Neural progenitor cell (in vitro differentiated cells): ENCODE results near the gene MAD1L1.

ENCODE experiments used
- CTCF ChIP-seq: fragments of 200-600 bp; sonication (generic); IDR thresholded peaks from 2 replicates; pipeline ENCODE4 v1.5.1; 2017; ENCODE audit warnings: antibody characterized with exemption, mild to moderate bottlenecking
- EZH2 ChIP-seq: fragments of 200-600 bp; sonication (generic); IDR thresholded peaks from 2 replicates; pipeline ENCODE4 v1.6.1; 2017; ENCODE audit warnings: antibody characterized with exemption, mild to moderate bottlenecking, moderate library complexity
- EZH2phosphoT487 ChIP-seq: fragments of 200-600 bp; sonication (generic); IDR thresholded peaks from 2 replicates; pipeline ENCODE4 v1.6.1; 2017; ENCODE audit warnings: antibody characterized with exemption

- TF ChIP-seq CTCF (no peak), EZH2phosphoT487 (no peak), EZH2 (no peak)
These were observed 221.3 kb downstream of the MAD1L1 start for GRCh38 chr7:2011266-2012043.
